HG03139 (cell line): ENCODE measurements around the gene GRAPL.
"Not testable (repeated sequence)": the region's sequence is repeated elsewhere in the genome, so short reads cannot be mapped to it uniquely, and the experiment has no call there.

ENCODE experiments used
- ATAC-seq: cut with Tn5 transposase; IDR thresholded peaks from one replicate; pipeline ENCODE4 v1.9.1; 2021; ENCODE audit not compliant: unreplicated experiment

The GRAPL gene

GRCh38 chr17:19187883-19188869 lies 60.8 kb downstream of the GRAPL start:
- ATAC-seq, result not testable (repeated sequence)

GRCh38 chr17:19188870-19189708 lies 61.7 kb downstream of the GRAPL start:
- ATAC-seq, result not testable (repeated sequence)

GRCh38 chr17:19189781-19190405 lies 62.5 kb downstream of the GRAPL start:
- not testable (repeated sequence) for ATAC-seq

DNA sequence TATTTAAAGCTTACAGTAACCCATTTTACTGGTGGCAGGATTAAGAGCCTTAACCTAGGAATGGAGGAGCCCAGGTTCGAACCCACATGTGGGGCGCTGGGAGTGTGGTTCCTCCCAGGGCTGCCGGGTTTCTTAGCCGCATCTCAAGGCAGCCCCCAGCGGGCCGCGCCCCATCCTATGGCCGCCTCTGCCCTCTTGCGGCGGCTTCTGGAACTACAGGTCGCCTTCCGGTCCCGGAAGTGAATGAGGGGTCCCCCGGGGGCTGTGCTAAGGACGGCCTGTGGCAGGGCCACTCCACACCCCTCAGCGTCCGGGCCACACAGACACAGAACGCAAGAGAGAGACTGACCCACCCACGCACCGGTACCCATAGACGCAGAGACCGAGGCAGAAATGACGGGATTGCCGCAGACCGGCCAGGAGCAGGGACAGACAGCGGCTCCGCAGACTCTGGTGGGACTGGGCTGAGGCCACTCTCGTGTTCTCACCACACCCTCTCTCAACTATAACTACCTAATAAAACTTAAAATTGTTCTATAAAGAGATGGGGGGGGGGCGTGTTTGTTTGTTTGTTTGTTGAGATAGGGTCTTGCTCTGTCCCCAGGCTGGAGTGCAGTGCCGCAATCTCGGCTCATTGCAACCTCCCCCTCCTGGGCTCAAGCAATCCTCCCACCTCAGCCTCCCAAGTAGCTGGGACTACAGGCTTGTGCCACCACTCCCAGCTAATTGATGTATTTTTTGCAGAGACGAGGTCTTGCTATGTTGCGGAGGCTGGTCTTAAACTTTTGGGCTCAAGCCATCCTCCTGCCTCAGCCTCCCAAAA lies 69.2 kb downstream of the GRAPL start:
- peak; percentile 82 for ATAC-seq

DNA sequence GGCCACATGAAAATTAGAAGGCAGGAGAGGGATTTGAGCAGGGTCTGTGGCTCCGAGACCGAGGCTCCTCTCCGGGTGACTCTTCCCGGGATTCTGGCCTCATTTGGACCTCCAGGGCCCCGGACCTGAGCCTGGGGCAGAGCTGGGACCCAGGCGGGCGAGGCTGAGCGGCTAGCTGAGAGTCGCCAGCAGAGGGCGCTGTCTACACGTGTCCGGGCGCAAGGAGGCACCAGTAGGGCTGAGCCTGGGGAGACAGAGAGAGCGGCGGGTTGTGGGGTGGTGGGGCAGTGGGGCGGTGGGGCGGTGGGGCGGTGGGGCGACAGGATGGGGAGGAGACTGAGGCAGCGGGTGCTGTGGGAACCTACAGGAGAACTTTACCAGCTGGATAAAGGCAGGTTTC lies 75.1 kb downstream of the GRAPL start:
- ATAC-seq, result not testable (repeated sequence)

DNA sequence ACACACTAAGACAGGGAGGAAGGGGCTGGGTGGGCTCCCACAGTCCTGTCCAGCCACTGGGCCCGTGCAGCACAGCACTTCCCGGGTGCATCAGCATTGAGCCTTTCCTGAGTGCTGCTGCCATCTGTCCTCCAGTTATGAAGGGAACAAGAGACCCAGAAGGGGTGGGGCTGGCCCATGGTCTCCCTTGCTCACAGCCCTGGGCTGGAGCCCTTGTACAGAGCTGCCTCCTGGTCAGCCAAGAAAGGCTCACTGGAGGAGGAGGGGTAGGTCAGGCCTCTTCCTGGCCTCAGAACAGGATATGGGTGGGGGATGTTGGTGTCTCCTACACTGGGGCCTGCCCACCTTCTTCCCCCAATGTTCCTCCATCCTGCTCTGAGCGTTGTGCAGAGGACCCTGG lies 76.0 kb downstream of the GRAPL start:
- not testable (repeated sequence) for ATAC-seq
